HepG2 (cell line): ENCODE measurements around the gene CHKA. TPM values are rescaled to one million over a fixed set of nuclear protein-coding genes. Genes with fewer than 3 reads are reported as not detected.

Source experiments
- BORCS8-MEF2B ChIP-seq: sonication (generic); formaldehyde crosslinking; IDR thresholded peaks from 2 replicates; pipeline ENCODE4 v1.8.0; 2022; ENCODE audit warnings: mild to moderate bottlenecking, missing genetic modification reagents
- ETS1 ChIP-seq: sonication (generic); formaldehyde crosslinking; IDR thresholded peaks from 2 replicates; pipeline ENCODE4 v1.4.0; 2020; ENCODE audit warnings: missing genetic modification reagents
- HMGA1 ChIP-seq: sonication (generic); formaldehyde crosslinking; conservative IDR thresholded peaks from 2 replicates; pipeline ENCODE4 v1.4.0; 2020; ENCODE audit warnings: missing genetic modification reagents
- HNF1A ChIP-seq, 2 experiments: sonication (generic) in 1 of 2; formaldehyde crosslinking in 1 of 2; IDR thresholded peaks; 2 replicates each; pipeline versions ENCODE4 v1.4.0 to v1.6.1; 2016 to 2020; ENCODE audit warnings: borderline replicate concordance in 1 of 2, low read depth in 1 of 2, mild to moderate bottlenecking in 1 of 2, missing genetic modification reagents in 1 of 2
- NCOA1 ChIP-seq: sonication (generic); formaldehyde crosslinking; IDR thresholded peaks from 2 replicates; pipeline ENCODE4 v1.9.0; 2021; ENCODE audit warnings: missing genetic modification reagents
- NFIB ChIP-seq: sonication (generic); formaldehyde crosslinking; IDR thresholded peaks from 2 replicates; pipeline ENCODE4 v1.9.0; 2021; ENCODE audit warnings: missing genetic modification reagents, mild to moderate bottlenecking, borderline replicate concordance
- REXO4 ChIP-seq: sonication (generic); formaldehyde crosslinking; IDR thresholded peaks from 2 replicates; pipeline ENCODE4 v1.8.0; 2022; ENCODE audit warnings: missing genetic modification reagents, mild to moderate bottlenecking, borderline replicate concordance
- SP2 ChIP-seq: sonication (generic); formaldehyde crosslinking; IDR thresholded peaks from 2 replicates; pipeline ENCODE4 v1.5.1; 2020; ENCODE audit warnings: mild to moderate bottlenecking, missing genetic modification reagents
- TOPORS ChIP-seq: sonication (generic); formaldehyde crosslinking; IDR thresholded peaks from 2 replicates; pipeline ENCODE4 v1.8.0; 2023; ENCODE audit warnings: mild to moderate bottlenecking, missing genetic modification reagents
- ZKSCAN8 ChIP-seq: IDR thresholded peaks from 2 replicates; pipeline ENCODE4 v1.6.1; 2016; ENCODE audit warnings: borderline replicate concordance, missing genetic modification reagents, missing compliant biosample characterization
- ZNF407 ChIP-seq: sonication (generic); formaldehyde crosslinking; IDR thresholded peaks from one replicate; pipeline ENCODE4 v1.5.1; 2020; ENCODE audit warnings: mild to moderate bottlenecking, missing genetic modification reagents; ENCODE audit errors: not compliant biosample characterization
- ZNF569 ChIP-seq: sonication (generic); formaldehyde crosslinking; IDR thresholded peaks from 2 replicates; pipeline ENCODE4 v1.5.0; 2020; ENCODE audit warnings: mild to moderate bottlenecking, missing genetic modification reagents, moderate library complexity, borderline replicate concordance
- polyA plus RNA-seq, 8 experiments: library from polyadenylated mRNA; depleted of rRNA in 3 of 8; stranded (reverse) in 7 of 8; unstranded in 1 of 8; fragments of >200 nt; fragmentation: Illumina TruSeq in 4 of 8; extraction: Trizol in 4 of 8; gene quantifications; 2 replicates each; pipeline versions ENCODE4 v1.2.1 to v1.2.3, GENCODE V29; 2011 to 2016; ENCODE audit warnings: low read depth in 4 of 8, missing spikeins in 1 of 8, mixed read lengths in 1 of 8; ENCODE audit not compliant: insufficient read depth in 1 of 8
- total RNA-seq, 5 experiments: library from RNA; depleted of rRNA; stranded (reverse); fragments of >200 nt; fragmentation: Illumina TruSeq; extraction: Trizol; gene quantifications; 2 replicates each; pipeline ENCODE4 v1.2.3, GENCODE V29; 2016; ENCODE audit warnings: low read depth in 1 of 5
- TF ChIP-seq, protein P1 (sequence below): IDR thresholded peaks from 2 replicates; pipeline ENCODE4 v1.6.1; 2012; ENCODE audit warnings: inconsistent platforms

CHKA gene
- total and polyA plus RNA-seq, 2 of the 13 experiments (the other 11 are each of a cell fraction or from before 2014, with no cell fraction given): 71.6 to 92.7 TPM

- TF ChIP-seq ZNF407 (CRISPR knock-in tag): no peak
- no peak for TF ChIP-seq HMGA1
- TF ChIP-seq HNF1A (IDR thresholded peaks at IDR 0.05; ENCODE audit: low read depth): no peak
- peak; percentile 49; the same call in 1 of the 2 replicates for TF ChIP-seq HNF1A (CRISPR knock-in tag; IDR thresholded peaks at IDR 0.05; ENCODE audit: borderline replicate concordance)
- no peak for TF ChIP-seq ZNF569
- no peak for TF ChIP-seq REXO4 (CRISPR knock-in tag)
- TF ChIP-seq ETS1 (CRISPR knock-in tag): no peak
- TF ChIP-seq, protein P1, sequence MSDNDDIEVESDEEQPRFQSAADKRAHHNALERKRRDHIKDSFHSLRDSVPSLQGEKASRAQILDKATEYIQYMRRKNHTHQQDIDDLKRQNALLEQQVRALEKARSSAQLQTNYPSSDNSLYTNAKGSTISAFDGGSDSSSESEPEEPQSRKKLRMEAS: peak; percentile 36; the same call in 1 of the 2 replicates
- no peak for TF ChIP-seq NFIB (CRISPR knock-in tag)
- TF ChIP-seq BORCS8-MEF2B (CRISPR knock-in tag): no peak
- TF ChIP-seq SP2 (CRISPR knock-in tag): no peak
- TF ChIP-seq NCOA1 (CRISPR knock-in tag): 0 out of 2 replicates have a peak, but pooled peaks have one; percentile 30
- TF ChIP-seq ZKSCAN8 (CRISPR knock-in tag): 0 out of 2 replicates have a peak, but pooled peaks have one; percentile 70
- no peak for TF ChIP-seq TOPORS (CRISPR knock-in tag)
Observed at GRCh38 chr11:68012843-68013610, 108.2 kb downstream of the CHKA start (continued).
